Spleen (tissue), 11 donors: Measurements from ENCODE around the gene C15orf40. TPM values are rescaled to one million over a fixed set of nuclear protein-coding genes. Genes with fewer than 3 reads are reported as not detected.
A peak's percentile ranks its signal among the peaks of the same experiment; 100 is the strongest.

Source experiments
- DNase-seq: peaks from one replicate; pipeline ENCODE4 v3.0.0-alpha.2; 2020
- H3K27ac ChIP-seq, 8 donors: fragments of 200-600 bp; sonication (generic) in 7 of 8; 1 replicate in 4 of 8; 2 replicates in 4 of 8; pipeline versions ENCODE4 v1.5.0 to v1.8.0; 2016 to 2021; ENCODE audit warnings: inconsistent platforms in 4 of 8, mild to moderate bottlenecking in 4 of 8, moderate library complexity in 1 of 8
- H3K27me3 ChIP-seq, 7 donors: fragments of 200-600 bp; sonication (generic) in 6 of 7; replicated peaks in 1 of 7; 1 replicate in 4 of 7; 2 replicates in 3 of 7; pipeline versions ENCODE4 v1.5.0 to v1.8.0; 2016 to 2021; ENCODE audit warnings: inconsistent platforms in 3 of 7, mild to moderate bottlenecking in 1 of 7
- H3K36me3 ChIP-seq, 6 donors: fragments of 200-600 bp; sonication (generic) in 5 of 6; 1 replicate in 4 of 6; 2 replicates in 2 of 6; pipeline versions ENCODE4 v1.5.0 to v1.8.0; 2016 to 2021; ENCODE audit warnings: inconsistent platforms in 2 of 6
- H3K4me1 ChIP-seq, 6 donors: fragments of 200-600 bp; sonication (generic) in 5 of 6; 1 replicate in 3 of 6; 2 replicates in 3 of 6; pipeline versions ENCODE4 v1.5.0 to v1.8.0; 2016 to 2021; ENCODE audit warnings: inconsistent platforms in 3 of 6
- H3K4me3 ChIP-seq, 8 donors: fragments of 200-600 bp; sonication (generic) in 7 of 8; 1 replicate in 4 of 8; 2 replicates in 4 of 8; pipeline versions ENCODE4 v1.5.0 to v1.8.0; 2016 to 2021; ENCODE audit warnings: inconsistent platforms in 4 of 8, mild to moderate bottlenecking in 4 of 8, moderate library complexity in 2 of 8
- H3K9me3 ChIP-seq, 8 donors: fragments of 200-600 bp; sonication (generic) in 7 of 8; 1 replicate in 4 of 8; 2 replicates in 4 of 8; pipeline versions ENCODE4 v1.5.0 to v1.8.0; 2016 to 2021; ENCODE audit warnings: inconsistent platforms in 4 of 8
- CTCF ChIP-seq, 11 experiments: fragments of 200-600 bp in 7 of 11; fragments of 450-650 bp in 4 of 11; sonication (generic) in 4 of 11; IDR thresholded peaks in 8 of 11; conservative IDR thresholded peaks in 3 of 11; 1 replicate in 7 of 11; 2 replicates in 4 of 11; pipeline versions ENCODE4 v1.4.0 to v1.8.0; 2016 to 2021; ENCODE audit warnings: antibody characterized with exemption in 11 of 11, inconsistent platforms in 4 of 11, mild to moderate bottlenecking in 1 of 11
- POLR2A ChIP-seq, 3 donors: fragments of 450-650 bp; IDR thresholded peaks; one replicate each; pipeline ENCODE4 v1.5.1; 2017; ENCODE audit warnings: antibody characterized with exemption in 3 of 3, mild to moderate bottlenecking in 1 of 3
- POLR2AphosphoS5 ChIP-seq, 3 donors: sonication (generic); formaldehyde crosslinking; IDR thresholded peaks; one replicate each; pipeline ENCODE4 v1.5.1; 2017; ENCODE audit warnings: antibody characterized with exemption in 3 of 3
- WGBS, 5 donors: extraction: QIAGEN DNeasy Blood & Tissue Kit in 3 of 5; methylation state at CpG; one replicate each; pipeline versions ENCODE4 v1.1.5 to v1.1.7; 2013 to 2018; 5-methylcytosine and 5-hydroxymethylcytosine counted together
- intact Hi-C: fragments of 100-400 bp; cut with DNase I; formaldehyde crosslinking; loops from one replicate; pipeline ENCODE4 v1.15.0; 2023; ENCODE audit warnings: low total_unique reads
- polyA plus RNA-seq, 3 donors: library from polyadenylated mRNA; stranded (reverse); fragments of 200-250 nt; gene quantifications; one replicate each; pipeline ENCODE4 v1.2.1, GENCODE V29; 2013
- total RNA-seq, 7 donors: library from RNA; depleted of rRNA in 3 of 7; stranded (reverse); fragments of >200 nt in 3 of 7; fragmentation: NEBNext Ultra II Directional in 4 of 7; extraction: Animal tissue kit (Norgen Biotek cat#: 25700) in 4 of 7; gene quantifications; one replicate each; pipeline versions ENCODE4 v1.1.0 to v1.2.1, GENCODE V29; 2016 to 2021
- donor health status: healthy with polysubstance abuse.
- donor health status: DM: no; HTN: no; CAD: no; lungs with moderate emphysema.
- donor health status: DM: no; HTN: no; CAD: no.
- donor health status: Bipolar disorder and iron deficiency.
- donor health status: healthy.
- donor health status: DM: no; HTN: no; CAD: no.
- donor health status: DM: yes; HTN: yes; CAD: no.

C15orf40 gene
- total and polyA plus RNA-seq, 10 donors: 12.9 to 34.9 (median 23.0) TPM

GRCh38 chr15:82945326-82945725 is 66.1 kb downstream of the C15orf40 start:
- TF ChIP-seq CTCF (IDR thresholded peaks at IDR 0.05 in 8 of 11, conservative IDR thresholded peaks at IDR 0.05 in 3 of 11) (no peak), POLR2A (IDR thresholded peaks at IDR 0.05) (no peak), POLR2AphosphoS5 (IDR thresholded peaks at IDR 0.05) (no peak)
- WGBS, 5 donors: 76 to 80% (median 80%) methylated on average over 5 of the region's 5 CpGs
- Histone ChIP-seq H3K27me3 (peaks cover 0 to 9% (median 0%) of the 10 kb centered on the region in 7 donors), H3K4me3 (no peak overlapping the region), H3K36me3 (no peaks in the 10 kb centered on the region), H3K9me3 (no peaks in the 10 kb centered on the region), H3K27ac (no peak overlapping the region), H3K4me1 (peaks cover 0 to 15% (median 0%) of the 10 kb centered on the region in 6 donors)
- no peak for DNase-seq
- intact Hi-C loops: no loop called here

- Histone ChIP-seq H3K4me1 (peaks cover 0 to 15% (median 0%) of the 10 kb centered on the region in 6 donors), H3K27ac (no peak overlapping the region), H3K27me3 (peaks cover 0 to 6% (median 0%) of the 10 kb centered on the region in 7 donors), H3K36me3 (no peaks in the 10 kb centered on the region), H3K4me3 (no peak overlapping the region), H3K9me3 (no peaks in the 10 kb centered on the region)
- no peak for DNase-seq
- TF ChIP-seq POLR2A (IDR thresholded peaks at IDR 0.05): no peak
- TF ChIP-seq CTCF (IDR thresholded peaks at IDR 0.05 in 8 of 11, conservative IDR thresholded peaks at IDR 0.05 in 3 of 11): no peak
- no peak for TF ChIP-seq POLR2AphosphoS5 (IDR thresholded peaks at IDR 0.05)
- WGBS, 5 donors: 52 to 71% (median 55%) methylated on average over 5 of the region's 5 CpGs
- intact Hi-C loops: no loop called here
These were observed 66.6 kb downstream of the C15orf40 start for GRCh38 chr15:82944821-82945220.

- no peak overlapping the region for H3K4me3 ChIP-seq
- TF ChIP-seq CTCF (IDR thresholded peaks at IDR 0.05 in 8 of 11, conservative IDR thresholded peaks at IDR 0.05 in 3 of 11) (no peak), POLR2A (IDR thresholded peaks at IDR 0.05) (no peak), POLR2AphosphoS5 (IDR thresholded peaks at IDR 0.05) (no peak)
- H3K27me3 ChIP-seq: no peaks in the 10 kb centered on the region
- intact Hi-C loops: no loop called here
- H3K36me3 ChIP-seq: no peaks in the 10 kb centered on the region
- peaks cover 0 to 15% (median 0%) of the 10 kb centered on the region in 6 donors for H3K4me1 ChIP-seq
- 84 to 93% (median 87%) methylated on average over 5 of the region's 5 CpGs for WGBS, 5 donors
- no peak for DNase-seq
- no peaks in the 10 kb centered on the region for H3K9me3 ChIP-seq
- H3K27ac ChIP-seq: no peak overlapping the region
These were observed 67.4 kb downstream of the C15orf40 start for GRCh38 chr15:82944056-82944455.

GRCh38 chr15:82943176-82943575 is 68.3 kb downstream of the C15orf40 start:
- Histone ChIP-seq H3K9me3 (no peaks in the 10 kb centered on the region), H3K4me1 (peaks cover 0 to 15% (median 0%) of the 10 kb centered on the region in 6 donors), H3K36me3 (no peaks in the 10 kb centered on the region), H3K27ac (no peak overlapping the region), H3K4me3 (no peak overlapping the region), H3K27me3 (no peaks in the 10 kb centered on the region)
- WGBS, 5 donors: 70 to 88% (median 85%) methylated on average over 3 of the region's 3 CpGs
- peak; percentile 9 for DNase-seq
- TF ChIP-seq CTCF (IDR thresholded peaks at IDR 0.05 in 8 of 11, conservative IDR thresholded peaks at IDR 0.05 in 3 of 11) (no peak), POLR2AphosphoS5 (IDR thresholded peaks at IDR 0.05) (no peak)
- intact Hi-C loops: no loop called here
